Measurements from ENCODE around the gene PLK5. TPM values are rescaled to one million over a fixed set of nuclear protein-coding genes. Genes with fewer than 3 reads are reported as not detected.

Gene PLK5
- total RNA-seq, 1 experiment from 2014 or later: not detected

DNA sequence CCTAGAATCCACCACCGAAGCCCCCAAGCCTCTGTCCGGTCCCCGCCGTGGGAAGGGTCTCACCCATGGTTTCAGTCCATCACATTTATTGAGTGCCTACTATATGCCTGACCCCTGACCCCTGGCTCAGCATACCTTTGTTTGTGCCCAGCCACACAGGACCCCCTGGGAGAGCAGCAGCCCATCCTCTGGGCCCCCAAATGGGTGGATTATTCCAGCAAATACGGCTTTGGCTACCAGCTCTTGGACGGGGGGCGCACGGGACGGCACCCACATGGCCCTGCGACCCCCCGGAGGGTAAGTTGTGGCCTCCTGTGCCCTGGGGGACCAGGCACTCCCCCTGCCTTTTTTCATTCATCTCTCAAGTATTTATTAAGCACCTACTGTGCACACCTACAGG is 7.7 kb downstream of the PLK5 start:
- H3K4me3 ChIP-seq (ENCODE audit: low read depth, low read length, poor library complexity, severe bottlenecking): no peak overlapping the region
- no peaks in the 10 kb centered on the region for H3K4me1 ChIP-seq (ENCODE audit: insufficient read depth, low read length, poor library complexity, severe bottlenecking)
- no peaks in the 10 kb centered on the region for H3K9me3 ChIP-seq (ENCODE audit: low read depth, low read length, poor library complexity, severe bottlenecking)
- ChIA-PET POLR2A (ENCODE audit: low non-redundant PET) (interaction anchor here (0.7 kb wide), 1 partner anchor 293 kb away, joined by 13 read pairs; no protein-coding TSS in a partner anchor), CTCF (interaction anchor here (0.7 kb wide), 1 partner anchor 252 kb away, joined by 4 read pairs; no protein-coding TSS in a partner anchor)
- no TSS peak for BruUV-seq (replicated peaks)
- no peaks in the 10 kb centered on the region for H3K27me3 ChIP-seq (replicated peaks; ENCODE audit: insufficient read depth, low read depth, low read length, poor library complexity)
- H3K27ac ChIP-seq (ENCODE audit: low read depth, low read length, poor library complexity, severe bottlenecking): no peak overlapping the region
- intact Hi-C loops (cut with micrococcal nuclease; ENCODE audit: unreplicated experiment): no loop called here
- no peaks in the 10 kb centered on the region for H3K36me3 ChIP-seq (ENCODE audit: insufficient read depth, low read length, poor library complexity, severe bottlenecking)
- no peak for DNase-seq (ENCODE audit: low spot score)
- no peak for TF ChIP-seq EZH2 (IDR thresholded peaks at IDR 0.05; ENCODE audit: borderline replicate concordance, low read depth, low read length, poor library complexity, severe bottlenecking)
- no peak for TF ChIP-seq CTCF (conservative IDR thresholded peaks at IDR 0.05; ENCODE audit: low read depth, low read length)

GRCh38 chr19:1532003-1532402 is 8.1 kb downstream of the PLK5 start:
- BruUV-seq (replicated peaks): no TSS peak
- no peaks in the 10 kb centered on the region for H3K9me3 ChIP-seq (ENCODE audit: low read depth, low read length, poor library complexity, severe bottlenecking)
- intact Hi-C loops (cut with micrococcal nuclease; ENCODE audit: unreplicated experiment): no loop called here
- TF ChIP-seq CTCF (conservative IDR thresholded peaks at IDR 0.05; ENCODE audit: low read depth, low read length): no peak
- TF ChIP-seq EZH2 (IDR thresholded peaks at IDR 0.05; ENCODE audit: borderline replicate concordance, low read depth, low read length, poor library complexity, severe bottlenecking): no peak
- no peak overlapping the region for H3K27ac ChIP-seq (ENCODE audit: low read depth, low read length, poor library complexity, severe bottlenecking)
- CTCF ChIA-PET: interaction anchor here (0.7 kb wide), 1 partner anchor 252 kb away, joined by 4 read pairs; no protein-coding TSS in a partner anchor
- DNase-seq (ENCODE audit: low spot score): no peak
- no peaks in the 10 kb centered on the region for H3K36me3 ChIP-seq (ENCODE audit: insufficient read depth, low read length, poor library complexity, severe bottlenecking)
- no peaks in the 10 kb centered on the region for H3K27me3 ChIP-seq (replicated peaks; ENCODE audit: insufficient read depth, low read depth, low read length, poor library complexity)
- H3K4me1 ChIP-seq (ENCODE audit: insufficient read depth, low read length, poor library complexity, severe bottlenecking): no peaks in the 10 kb centered on the region
- POLR2A ChIA-PET (ENCODE audit: low non-redundant PET): interaction anchor here (0.7 kb wide), 1 partner anchor 294 kb away, joined by 13 read pairs; no protein-coding TSS in a partner anchor
- H3K4me3 ChIP-seq (ENCODE audit: low read depth, low read length, poor library complexity, severe bottlenecking): no peak overlapping the region

GRCh38 chr19:1533510-1534150 is 9.8 kb downstream of the PLK5 start:
- no TSS peak for BruUV-seq (replicated peaks)
- Histone ChIP-seq H3K36me3 (ENCODE audit: insufficient read depth, low read length, poor library complexity, severe bottlenecking) (no peaks in the 10 kb centered on the region), H3K4me3 (ENCODE audit: low read depth, low read length, poor library complexity, severe bottlenecking) (no peak overlapping the region), H3K9me3 (ENCODE audit: low read depth, low read length, poor library complexity, severe bottlenecking) (no peaks in the 10 kb centered on the region), H3K4me1 (ENCODE audit: insufficient read depth, low read length, poor library complexity, severe bottlenecking) (peaks cover 3% of the 10 kb centered on the region), H3K27ac (ENCODE audit: low read depth, low read length, poor library complexity, severe bottlenecking) (no peak overlapping the region), H3K27me3 (replicated peaks; ENCODE audit: insufficient read depth, low read depth, low read length, poor library complexity) (no peaks in the 10 kb centered on the region)
- ChIA-PET POLR2A (ENCODE audit: low non-redundant PET) (no interaction called here), CTCF (interaction anchor here (0.6 to 0.7 kb wide), 2 partner anchors 12 to 18 kb away, joined by 3 to 4 read pairs; no protein-coding TSS in a partner anchor)
- DNase-seq (ENCODE audit: low spot score): no peak
- intact Hi-C loops (cut with micrococcal nuclease; ENCODE audit: unreplicated experiment): no loop called here
- TF ChIP-seq EZH2 (IDR thresholded peaks at IDR 0.05; ENCODE audit: borderline replicate concordance, low read depth, low read length, poor library complexity, severe bottlenecking) (no peak), CTCF (conservative IDR thresholded peaks at IDR 0.05; ENCODE audit: low read depth, low read length) (no peak)

Measured in A673 (cell line).